Mammary epithelial cell (primary cell): ENCODE measurements around the gene SMYD3.

Experiments used
- EZH2 ChIP-seq: IDR thresholded peaks from 2 replicates; pipeline ENCODE4 v1.6.1; 2012; ENCODE audit warnings: low read length, inconsistent platforms, borderline replicate concordance
- TF ChIP-seq, protein P1 (sequence below), 2 donors: IDR thresholded peaks in 1 of 2; conservative IDR thresholded peaks in 1 of 2; 2 replicates each; pipeline ENCODE4 v1.5.1; 2011 to 2012; ENCODE audit warnings: inconsistent platforms in 2 of 2, low read length in 2 of 2, mild to moderate bottlenecking in 2 of 2, control low read depth in 1 of 2, low read depth in 1 of 2; ENCODE audit not compliant: insufficient read depth in 1 of 2; ENCODE audit errors: extremely low read depth in 1 of 2

- TF ChIP-seq, protein P1, sequence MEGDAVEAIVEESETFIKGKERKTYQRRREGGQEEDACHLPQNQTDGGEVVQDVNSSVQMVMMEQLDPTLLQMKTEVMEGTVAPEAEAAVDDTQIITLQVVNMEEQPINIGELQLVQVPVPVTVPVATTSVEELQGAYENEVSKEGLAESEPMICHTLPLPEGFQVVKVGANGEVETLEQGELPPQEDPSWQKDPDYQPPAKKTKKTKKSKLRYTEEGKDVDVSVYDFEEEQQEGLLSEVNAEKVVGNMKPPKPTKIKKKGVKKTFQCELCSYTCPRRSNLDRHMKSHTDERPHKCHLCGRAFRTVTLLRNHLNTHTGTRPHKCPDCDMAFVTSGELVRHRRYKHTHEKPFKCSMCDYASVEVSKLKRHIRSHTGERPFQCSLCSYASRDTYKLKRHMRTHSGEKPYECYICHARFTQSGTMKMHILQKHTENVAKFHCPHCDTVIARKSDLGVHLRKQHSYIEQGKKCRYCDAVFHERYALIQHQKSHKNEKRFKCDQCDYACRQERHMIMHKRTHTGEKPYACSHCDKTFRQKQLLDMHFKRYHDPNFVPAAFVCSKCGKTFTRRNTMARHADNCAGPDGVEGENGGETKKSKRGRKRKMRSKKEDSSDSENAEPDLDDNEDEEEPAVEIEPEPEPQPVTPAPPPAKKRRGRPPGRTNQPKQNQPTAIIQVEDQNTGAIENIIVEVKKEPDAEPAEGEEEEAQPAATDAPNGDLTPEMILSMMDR (conservative IDR thresholded peaks at IDR 0.05 in 1 of 2, IDR thresholded peaks at IDR 0.05 in 1 of 2; ENCODE audit: extremely low read depth in 1 of 2, insufficient read depth in 1 of 2, low read depth in 1 of 2, low read length in 2 of 2): no peak
- no peak for TF ChIP-seq EZH2
Observed at GRCh38 chr1:245837718-245838117, 669.4 kb downstream of the SMYD3 start.
